Measurements from ENCODE around the gene ADGRF1.

DNA sequence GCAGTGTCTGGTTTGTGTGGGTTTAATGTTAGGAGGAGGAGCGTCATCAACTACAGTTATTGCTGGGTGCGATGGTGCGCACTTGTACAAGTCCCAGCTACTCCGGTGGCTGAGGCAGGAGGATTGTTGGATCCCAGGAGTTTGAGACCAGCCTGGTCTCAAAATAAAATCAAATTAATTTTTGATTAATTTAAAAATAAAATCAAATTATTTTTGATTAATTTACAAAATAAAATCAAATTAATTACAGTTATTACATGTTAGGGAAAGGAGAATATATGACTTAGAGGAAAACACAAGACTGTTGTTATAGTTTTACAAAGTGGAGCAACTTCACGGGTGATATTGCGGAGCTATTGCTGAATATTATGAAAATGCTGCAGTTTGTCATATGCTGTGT is 85.7 kb downstream of the ADGRF1 start:
- no peak for TF ChIP-seq CTCF (IDR thresholded peaks at IDR 0.05; ENCODE audit: extremely low read depth in 1 of 2, insufficient read depth in 1 of 2, low read depth in 1 of 2, low read length in 2 of 2)
- TF ChIP-seq POLR2A (IDR thresholded peaks at IDR 0.05; ENCODE audit: low read depth, low read length): no peak
- TF ChIP-seq MYC (IDR thresholded peaks at IDR 0.05; ENCODE audit: low read depth, low read length): no peak
- TF ChIP-seq EZH2 (IDR thresholded peaks at IDR 0.05; ENCODE audit: borderline replicate concordance, low read depth, low read length, severe bottlenecking): no peak
- TF ChIP-seq JUN (IDR thresholded peaks at IDR 0.05; ENCODE audit: borderline replicate concordance, insufficient read depth, insufficient read length, low read depth): no peak
- no peak for TF ChIP-seq POLR2AphosphoS5 (IDR thresholded peaks at IDR 0.05; ENCODE audit: insufficient read depth, low read depth, low read length)
- TF ChIP-seq, protein P1, sequence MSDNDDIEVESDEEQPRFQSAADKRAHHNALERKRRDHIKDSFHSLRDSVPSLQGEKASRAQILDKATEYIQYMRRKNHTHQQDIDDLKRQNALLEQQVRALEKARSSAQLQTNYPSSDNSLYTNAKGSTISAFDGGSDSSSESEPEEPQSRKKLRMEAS (IDR thresholded peaks at IDR 0.05; ENCODE audit: insufficient read depth, insufficient read length): no peak
